Left cardiac atrium (tissue), 2 donors: ENCODE measurements around the gene IGFALS. TPM values are rescaled to one million over a fixed set of nuclear protein-coding genes. Genes with fewer than 3 reads are reported as not detected.

ENCODE experiments used
- total RNA-seq, 2 donors: library from RNA; stranded (reverse); fragmentation: NEBNext Ultra II Directional; extraction: Animal tissue kit (Norgen Biotek cat#: 25700); gene quantifications; one replicate each; pipeline ENCODE4 v1.2.1, GENCODE V29; 2021
- donor health status: DM: no; HTN: yes; CAD: no; lungs with severe emphysema.
- donor health status: DM: yes; HTN: yes; CAD: no.

IGFALS gene
- total RNA-seq, 2 donors from 2014 or later: not detected

Other genes with a start within 250 kb of the IGFALS start
- 1 to 10 TPM; 6.9 to 8.6 TPM for gene IFT140, start 181.6 kb downstream of the IGFALS start, total RNA-seq
- gene CRAMP1, start 181.3 kb downstream of the IGFALS start, total RNA-seq: 10 to 100 TPM; 10.2 to 12.1 TPM
- gene JPT2, start 115.4 kb downstream of the IGFALS start, total RNA-seq: 10 to 100 TPM; 29.1 to 35.3 TPM
- gene MAPK8IP3, start 87.5 kb downstream of the IGFALS start, total RNA-seq: 10 to 100 TPM; 60.9 to 70.4 TPM
- gene NME3, start 22.2 kb downstream of the IGFALS start, total RNA-seq: 10 to 100 TPM; 35.7 to 43.4 TPM
- 10 to 100 TPM in 1 of 2 donors, 1 to 10 TPM in 1; 6.9 to 11.9 TPM for gene EME2, start 20.9 kb downstream of the IGFALS start, total RNA-seq
- gene MRPS34, start 20.6 kb downstream of the IGFALS start, total RNA-seq: 10 to 100 TPM; 57.0 to 69.2 TPM
- gene SPSB3, start 11.1 kb downstream of the IGFALS start, total RNA-seq: 10 to 100 TPM; 25.9 to 27.7 TPM
- gene NUBP2, start 10.7 kb downstream of the IGFALS start, total RNA-seq: 10 to 100 TPM; 32.5 to 33.6 TPM
- 100 to 1,000 TPM; 113 to 123 TPM for gene HAGH, start 33.1 kb upstream of the IGFALS start, total RNA-seq
- gene FAHD1, start 33.5 kb upstream of the IGFALS start, total RNA-seq: 10 to 100 TPM; 21.1 to 21.2 TPM
- gene MEIOB, start 78.5 kb upstream of the IGFALS start, total RNA-seq: under 1 TPM; 0.18 to 0.21 TPM
- gene HS3ST6, start 124.7 kb upstream of the IGFALS start, total RNA-seq: not detected
- 10 to 100 TPM; 23.6 to 30.8 TPM for gene MSRB1, start 149.5 kb upstream of the IGFALS start, total RNA-seq
- gene RPL3L, start 161.0 kb upstream of the IGFALS start, total RNA-seq: 10 to 100 TPM; 33.4 to 78.2 TPM
- gene NDUFB10, start 165.8 kb upstream of the IGFALS start, total RNA-seq: 100 to 1,000 TPM; 411 to 435 TPM
- gene RPS2, start 171.1 kb upstream of the IGFALS start, total RNA-seq: 1,000 to 10,000 TPM; 1,152 to 1,209 TPM
- gene RNF151, start 173.2 kb upstream of the IGFALS start, total RNA-seq: not detected
- gene TBL3, start 178.3 kb upstream of the IGFALS start, total RNA-seq: 10 to 100 TPM; 19.4 to 21.5 TPM
- gene NOXO1, start 187.8 kb upstream of the IGFALS start, total RNA-seq: not detected
- gene GFER, start 190.5 kb upstream of the IGFALS start, total RNA-seq: 10 to 100 TPM; 18.1 to 20.6 TPM
- 1 to 10 TPM in 1 of 2 donors, under 1 TPM in 1; 0.74 to 1.9 TPM for gene SYNGR3, start 196.3 kb upstream of the IGFALS start, total RNA-seq
- gene ZNF598, start 216.1 kb upstream of the IGFALS start, total RNA-seq: 10 to 100 TPM; 14.7 to 22.9 TPM
- under 1 TPM in 1 of 2 donors, not detected in 1; 0.84 TPM for gene NPW, start 226.1 kb upstream of the IGFALS start, total RNA-seq
- 100 to 1,000 TPM; 164 to 242 TPM for gene NHERF2, start 233.2 kb upstream of the IGFALS start, total RNA-seq